NCI-H345 (cell line): ENCODE results near the gene TRIM9.

Source experiments
- DNase-seq: peaks from one replicate; lab custom pipeline; 2025; lab: John Stamatoyannopoulos, UW

TRIM9 gene

DNA sequence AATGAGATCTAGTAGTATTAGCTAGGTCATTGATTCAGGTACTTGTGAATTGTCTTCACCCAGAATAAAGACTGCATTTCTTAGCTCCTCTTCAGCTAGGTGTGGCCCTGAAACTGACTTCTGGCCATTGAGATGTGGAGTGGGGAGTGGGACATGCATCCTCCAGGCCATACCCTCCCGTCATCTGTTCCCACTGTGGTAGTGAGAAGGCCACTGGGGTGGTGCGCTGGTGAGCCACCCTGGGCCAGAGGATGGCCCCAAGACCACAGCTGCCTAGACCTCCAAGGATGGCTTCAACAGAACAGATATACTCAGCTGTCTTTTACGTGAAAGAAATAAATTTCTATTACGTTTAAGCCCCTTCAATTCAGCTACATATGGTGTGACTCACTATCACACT lies 36.5 kb downstream of the TRIM9 start:
- no peak for DNase-seq

- no peak for DNase-seq
Observed at GRCh38 chr14:51056421-51056820, 38.5 kb downstream of the TRIM9 start.

- no peak for DNase-seq
Observed at GRCh38 chr14:51053157-51053556, 41.7 kb downstream of the TRIM9 start.

- DNase-seq, result no peak
Observed at GRCh38 chr14:51044961-51045360, 49.9 kb downstream of the TRIM9 start.

DNA sequence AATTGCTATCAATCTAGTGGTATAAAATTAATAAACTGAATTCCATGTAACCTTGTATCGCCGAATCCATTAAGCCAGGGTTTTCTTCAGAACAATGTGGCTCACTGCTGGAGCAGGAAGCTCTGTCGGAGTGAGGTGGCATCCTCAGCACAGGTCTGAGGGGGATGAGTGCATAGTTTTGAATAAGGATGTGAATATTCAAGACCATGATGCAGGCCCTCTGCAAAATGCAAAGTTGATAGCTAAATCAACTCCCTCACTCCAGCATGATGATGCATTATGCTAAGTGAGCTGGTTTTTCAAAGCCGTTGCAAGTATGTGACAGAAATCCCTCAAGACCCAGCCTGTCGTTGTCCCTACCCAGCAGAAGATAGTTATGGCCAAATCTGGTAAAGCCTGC lies 53.0 kb downstream of the TRIM9 start:
- no peak for DNase-seq

- DNase-seq, result no peak
Observed at GRCh38 chr14:51041108-51041531, 53.8 kb downstream of the TRIM9 start.

GRCh38 chr14:51039252-51039651 lies 55.7 kb downstream of the TRIM9 start:
- DNase-seq, result no peak

- no peak for DNase-seq
Observed at GRCh38 chr14:51035611-51036192, 59.2 kb downstream of the TRIM9 start.

GRCh38 chr14:51028851-51029754 lies 65.8 kb downstream of the TRIM9 start:
- no peak for DNase-seq

- DNase-seq, result no peak
Observed at GRCh38 chr14:51028361-51028760, 66.5 kb downstream of the TRIM9 start.

DNA sequence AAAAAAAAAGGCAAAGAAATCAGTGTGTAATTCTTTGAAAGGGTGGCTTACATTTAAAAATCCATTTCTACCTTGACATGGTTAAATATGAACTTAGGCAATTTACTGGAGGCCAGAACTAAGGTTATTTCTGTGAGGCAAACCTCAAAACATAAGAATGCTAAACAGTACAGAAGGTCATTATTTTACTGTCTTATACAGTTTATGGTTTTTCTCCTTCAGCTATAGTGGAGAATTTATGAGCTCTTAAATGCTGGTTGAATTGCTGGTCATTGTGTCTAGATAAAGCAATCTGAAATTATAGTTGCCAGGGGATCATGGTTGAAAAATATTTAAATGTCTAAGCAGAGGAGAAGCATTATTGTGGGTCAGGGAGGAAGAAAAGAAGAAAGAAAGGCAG lies 70.5 kb downstream of the TRIM9 start:
- DNase-seq, result no peak

GRCh38 chr14:51023964-51024363 lies 70.9 kb downstream of the TRIM9 start:
- no peak for DNase-seq

GRCh38 chr14:51022769-51023168 lies 72.1 kb downstream of the TRIM9 start:
- DNase-seq, result no peak

- DNase-seq, result no peak
Observed at GRCh38 chr14:51020024-51020710, 74.7 kb downstream of the TRIM9 start.

DNA sequence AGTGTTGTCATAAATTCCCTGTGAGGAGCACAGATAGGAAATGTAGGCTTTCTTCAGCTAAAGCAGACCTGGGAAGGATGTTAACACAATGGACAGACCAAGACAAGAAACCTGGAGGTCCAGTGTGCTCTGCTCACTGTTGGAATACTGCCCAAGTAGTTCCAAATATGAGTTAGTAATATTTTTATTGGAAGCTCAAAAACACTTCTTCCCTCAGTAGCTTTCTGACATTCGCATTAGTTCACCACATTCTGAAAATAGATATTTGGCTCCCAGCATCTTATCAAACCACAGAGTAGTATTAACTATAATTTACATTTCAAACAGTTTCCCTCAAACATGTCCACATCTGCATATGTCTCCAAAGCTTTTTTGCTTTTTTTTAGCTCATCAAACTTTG lies 75.8 kb downstream of the TRIM9 start:
- DNase-seq, result no peak

DNA sequence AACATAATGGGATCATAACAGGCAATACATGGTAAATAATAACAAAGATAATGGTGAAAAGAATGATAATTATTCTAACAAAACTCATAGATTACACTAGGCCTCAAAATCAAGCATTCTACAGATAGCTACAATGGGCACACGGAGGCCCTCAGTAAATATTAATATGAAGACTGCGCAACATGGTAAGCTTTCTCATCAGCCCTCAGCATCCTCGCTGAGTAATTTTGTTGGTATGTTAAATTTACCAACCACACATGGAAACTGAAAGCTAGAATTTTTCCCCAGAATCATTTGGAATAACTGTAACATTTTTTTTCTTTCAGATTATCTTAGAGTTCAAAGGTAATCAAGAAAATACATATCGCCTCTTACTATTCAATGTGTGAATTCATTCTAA lies 76.4 kb downstream of the TRIM9 start:
- DNase-seq, result no peak

GRCh38 chr14:51014625-51015024 lies 80.3 kb downstream of the TRIM9 start:
- no peak for DNase-seq

- DNase-seq, result no peak
Observed at GRCh38 chr14:51014086-51014485, 80.8 kb downstream of the TRIM9 start.

- DNase-seq, result no peak
Observed at GRCh38 chr14:51012055-51012454, 82.8 kb downstream of the TRIM9 start.

DNA sequence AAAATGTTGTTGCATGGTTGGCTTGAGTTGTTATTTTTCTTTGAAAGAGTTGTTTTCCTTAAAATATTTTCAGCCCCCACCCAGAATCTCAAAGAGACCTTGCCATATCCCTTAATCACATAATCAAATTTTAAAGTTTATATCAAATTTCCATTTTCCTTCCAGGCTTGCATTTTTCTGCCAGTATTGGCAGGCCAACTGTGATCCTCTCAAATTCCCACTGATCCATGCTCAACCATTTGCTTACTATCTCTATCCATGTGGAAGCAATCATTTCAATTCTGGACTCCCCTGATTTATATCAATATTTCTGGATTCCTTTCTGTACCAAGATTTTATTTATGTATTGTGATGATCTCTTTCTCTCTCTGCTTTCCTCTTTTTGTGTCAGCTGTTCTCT lies 86.5 kb downstream of the TRIM9 start:
- DNase-seq, result no peak

- no peak for DNase-seq
Observed at GRCh38 chr14:51006781-51007211, 88.1 kb downstream of the TRIM9 start.

DNA sequence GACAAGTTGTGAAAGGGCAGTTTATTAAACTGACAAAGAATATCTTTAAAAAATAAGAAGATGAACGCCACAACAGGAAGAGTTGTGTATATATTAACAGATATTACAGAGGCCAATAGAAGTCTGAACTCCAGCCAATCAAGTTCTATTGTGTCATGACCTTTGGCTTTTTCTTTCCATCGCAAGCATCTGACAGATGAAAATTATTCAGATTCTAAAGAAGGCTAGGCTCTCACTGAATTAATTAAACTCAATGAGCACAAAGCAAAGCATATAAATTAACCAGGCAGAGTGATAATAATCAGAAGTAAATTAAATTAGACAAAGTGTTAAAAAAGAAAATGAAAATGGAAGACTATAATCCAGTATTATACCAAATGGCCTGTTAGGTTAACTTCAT lies 88.6 kb downstream of the TRIM9 start:
- no peak for DNase-seq
